ENCODE data around the gene STX5.

The STX5 gene

DNA sequence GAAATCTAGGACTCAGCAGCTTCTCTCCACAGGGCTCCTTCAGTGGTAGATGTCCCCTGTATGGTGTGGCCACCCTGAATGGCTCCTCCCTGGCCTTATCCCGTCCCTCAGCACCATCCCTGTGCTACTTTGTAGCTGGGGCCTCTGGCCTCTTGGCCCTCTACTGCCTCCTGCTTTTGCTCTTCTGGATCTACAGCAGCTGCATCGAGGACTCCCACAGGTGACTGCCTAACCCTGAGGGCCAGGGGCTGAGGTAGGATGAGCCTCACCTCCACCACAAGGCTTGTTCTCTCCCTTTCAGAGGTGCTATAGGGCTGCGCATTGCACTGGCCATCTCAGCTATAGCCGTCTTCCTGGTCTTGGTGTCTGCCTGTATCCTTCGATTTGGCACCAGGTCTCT lies 42.9 kb downstream of the STX5 start:
- TF ChIP-seq, protein P1, sequence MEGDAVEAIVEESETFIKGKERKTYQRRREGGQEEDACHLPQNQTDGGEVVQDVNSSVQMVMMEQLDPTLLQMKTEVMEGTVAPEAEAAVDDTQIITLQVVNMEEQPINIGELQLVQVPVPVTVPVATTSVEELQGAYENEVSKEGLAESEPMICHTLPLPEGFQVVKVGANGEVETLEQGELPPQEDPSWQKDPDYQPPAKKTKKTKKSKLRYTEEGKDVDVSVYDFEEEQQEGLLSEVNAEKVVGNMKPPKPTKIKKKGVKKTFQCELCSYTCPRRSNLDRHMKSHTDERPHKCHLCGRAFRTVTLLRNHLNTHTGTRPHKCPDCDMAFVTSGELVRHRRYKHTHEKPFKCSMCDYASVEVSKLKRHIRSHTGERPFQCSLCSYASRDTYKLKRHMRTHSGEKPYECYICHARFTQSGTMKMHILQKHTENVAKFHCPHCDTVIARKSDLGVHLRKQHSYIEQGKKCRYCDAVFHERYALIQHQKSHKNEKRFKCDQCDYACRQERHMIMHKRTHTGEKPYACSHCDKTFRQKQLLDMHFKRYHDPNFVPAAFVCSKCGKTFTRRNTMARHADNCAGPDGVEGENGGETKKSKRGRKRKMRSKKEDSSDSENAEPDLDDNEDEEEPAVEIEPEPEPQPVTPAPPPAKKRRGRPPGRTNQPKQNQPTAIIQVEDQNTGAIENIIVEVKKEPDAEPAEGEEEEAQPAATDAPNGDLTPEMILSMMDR (conservative IDR thresholded peaks at IDR 0.05; ENCODE audit: low read length) = no peak
- DNase-seq (ENCODE audit: low read depth) = no peak
- H3K4me3 ChIP-seq (ENCODE audit: low read length) = peak overlapping the region; percentile 8

DNA sequence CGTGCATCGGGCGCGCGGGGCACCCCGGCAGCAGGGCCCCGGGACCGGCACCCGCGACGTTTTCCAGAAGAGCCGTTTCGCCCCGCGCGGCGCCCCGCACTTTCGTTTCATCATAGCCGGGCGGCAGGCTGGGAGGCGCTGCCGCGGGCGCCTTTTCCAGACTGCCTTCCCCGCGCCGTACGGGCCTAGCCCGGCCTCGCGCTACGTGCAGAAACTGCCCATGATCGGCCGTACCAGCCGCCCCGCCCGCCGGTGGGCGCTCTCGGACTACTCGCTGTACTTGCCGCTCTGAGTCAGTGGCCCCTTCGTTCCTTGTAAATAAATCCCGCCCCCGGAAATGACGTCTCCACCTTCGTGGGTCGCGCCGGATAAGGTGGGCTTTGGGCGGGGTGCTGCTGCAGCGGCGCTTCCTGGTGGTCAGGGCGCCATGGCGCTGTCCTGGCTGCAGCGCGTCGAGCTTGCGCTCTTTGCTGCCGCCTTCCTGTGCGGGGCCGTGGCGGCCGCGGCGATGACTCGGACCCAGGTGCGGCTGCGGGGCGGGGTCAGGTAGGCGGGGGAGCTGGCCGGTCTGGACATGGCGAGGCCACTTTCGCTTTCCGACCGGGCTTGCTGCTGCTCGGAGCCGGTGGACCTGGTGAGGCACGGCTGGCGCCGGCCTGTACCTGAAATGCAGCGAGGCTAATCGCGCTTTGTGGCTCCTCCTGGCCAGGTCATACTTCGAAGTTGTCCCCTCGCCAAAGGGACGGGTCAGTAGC lies 44.7 kb downstream of the STX5 start, which contains the start of gene TMEM179B:
TMEM179B (plus strand) TSS at position 398 of the 755 bp plus-strand sequence; CDS start at position 428, 30 bp downstream.
- peak within 1 kb of the TSS; percentile 80 for H3K4me3 ChIP-seq (ENCODE audit: low read length)
- DNase-seq (ENCODE audit: low read depth) = peak; percentile 96
- TF ChIP-seq, protein P1 (conservative IDR thresholded peaks at IDR 0.05; ENCODE audit: low read length) = peak; percentile 59

- peak overlapping the region; percentile 80 for H3K4me3 ChIP-seq (ENCODE audit: low read length)
- TF ChIP-seq, protein P1 (conservative IDR thresholded peaks at IDR 0.05; ENCODE audit: low read length) = peak; percentile 91
- DNase-seq (ENCODE audit: low read depth) = peak; percentile 77
These were observed 45.4 kb downstream of the STX5 start for GRCh38 chr11:62786318-62787004.

GRCh38 chr11:62782753-62783152 lies 49.1 kb downstream of the STX5 start:
- no peak for DNase-seq (ENCODE audit: low read depth)
- TF ChIP-seq, protein P1 (conservative IDR thresholded peaks at IDR 0.05; ENCODE audit: low read length) = no peak
- H3K4me3 ChIP-seq (ENCODE audit: low read length) = no peak overlapping the region

DNA sequence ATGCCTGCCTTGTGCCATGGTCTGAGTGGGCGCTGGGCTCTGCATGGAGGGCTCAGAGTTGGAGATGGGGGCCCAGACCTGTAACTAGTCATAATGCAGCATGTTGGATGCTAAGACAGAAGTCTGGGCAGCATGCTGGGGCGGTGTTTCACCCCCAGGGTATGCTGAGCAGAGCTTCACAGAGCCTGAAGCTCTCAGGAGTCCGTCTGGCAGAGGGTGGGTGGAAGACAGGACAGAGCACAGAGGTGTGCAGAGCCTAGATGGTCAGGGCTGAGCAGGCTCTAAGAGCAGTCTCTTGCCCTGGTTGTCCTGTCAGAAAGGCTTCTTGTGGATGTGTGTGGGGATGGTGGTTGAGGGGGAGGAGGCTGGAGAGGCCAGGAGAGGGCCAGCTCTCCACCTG lies 53.4 kb downstream of the STX5 start:
- TF ChIP-seq, protein P1 (conservative IDR thresholded peaks at IDR 0.05; ENCODE audit: low read length) = no peak
- no peak for DNase-seq (ENCODE audit: low read depth)
- no peak overlapping the region for H3K4me3 ChIP-seq (ENCODE audit: low read length)

- DNase-seq (ENCODE audit: low read depth) = no peak
- no peak overlapping the region for H3K4me3 ChIP-seq (ENCODE audit: low read length)
- TF ChIP-seq, protein P1 (conservative IDR thresholded peaks at IDR 0.05; ENCODE audit: low read length) = no peak
These were observed 54.5 kb downstream of the STX5 start for GRCh38 chr11:62777389-62777788.

DNA sequence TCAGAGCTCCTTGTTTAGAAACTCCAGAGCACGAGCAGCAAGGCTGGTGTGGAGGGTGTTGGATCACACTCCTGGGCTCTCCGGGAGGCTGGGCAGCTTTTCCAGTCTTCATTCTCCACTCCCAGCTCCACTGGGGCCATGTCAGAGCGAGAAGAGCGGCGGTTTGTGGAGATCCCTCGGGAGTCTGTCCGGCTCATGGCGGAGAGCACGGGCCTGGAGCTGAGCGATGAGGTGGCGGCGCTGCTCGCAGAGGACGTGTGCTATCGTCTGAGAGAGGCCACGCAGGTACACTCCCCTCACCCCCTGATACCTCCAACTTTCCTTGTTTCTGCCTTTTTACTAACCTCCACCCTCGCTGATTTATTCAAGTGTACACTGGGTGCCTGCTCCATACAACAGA lies 56.2 kb downstream of the STX5 start:
- H3K4me3 ChIP-seq (ENCODE audit: low read length) = no peak overlapping the region
- no peak for DNase-seq (ENCODE audit: low read depth)
- TF ChIP-seq, protein P1 (conservative IDR thresholded peaks at IDR 0.05; ENCODE audit: low read length) = no peak
